T-helper 9 cell (primary cell): ENCODE data around the gene TNK2.
"Not testable (repeated sequence)": the region's sequence is repeated elsewhere in the genome, so short reads cannot be mapped to it uniquely, and the experiment has no call there.

Experiments
- DNase-seq: peaks from one replicate; pipeline ENCODE4 v3.0.0-alpha.2; 2020

Gene TNK2

GRCh38 chr3:195867631-195868335 is 40.6 kb downstream of the TNK2 start:
- no peak for DNase-seq

- DNase-seq: no peak
Measured at GRCh38 chr3:195866686-195867511, 41.5 kb downstream of the TNK2 start.

- no peak for DNase-seq
Measured at GRCh38 chr3:195865752-195866151, 42.6 kb downstream of the TNK2 start.

- DNase-seq: peak; percentile 49
Measured at GRCh38 chr3:195863121-195864061, 45.0 kb downstream of the TNK2 start.

GRCh38 chr3:195862318-195862717 is 46.0 kb downstream of the TNK2 start:
- not testable (repeated sequence) for DNase-seq

GRCh38 chr3:195860456-195860855 is 47.9 kb downstream of the TNK2 start:
- no peak for DNase-seq

- DNase-seq: no peak
Measured at GRCh38 chr3:195859846-195860411, 48.4 kb downstream of the TNK2 start.

GRCh38 chr3:195859061-195859845 is 49.1 kb downstream of the TNK2 start:
- DNase-seq: peak; percentile 72

- no peak for DNase-seq
Measured at GRCh38 chr3:195856410-195857084, 51.8 kb downstream of the TNK2 start.

GRCh38 chr3:195855471-195856409 is 52.6 kb downstream of the TNK2 start:
- no peak for DNase-seq

GRCh38 chr3:195854628-195855294 is 53.6 kb downstream of the TNK2 start:
- no peak for DNase-seq

GRCh38 chr3:195853996-195854395 is 54.4 kb downstream of the TNK2 start:
- DNase-seq: no peak

- no peak for DNase-seq
Measured at GRCh38 chr3:195853036-195853435, 55.3 kb downstream of the TNK2 start.

- peak; percentile 78 for DNase-seq
Measured at GRCh38 chr3:195850857-195851543, 57.4 kb downstream of the TNK2 start.

GRCh38 chr3:195849322-195850074 is 58.9 kb downstream of the TNK2 start:
- DNase-seq: no peak

GRCh38 chr3:195847055-195847950 is 61.0 kb downstream of the TNK2 start:
- DNase-seq: no peak

GRCh38 chr3:195845483-195845882 is 62.9 kb downstream of the TNK2 start:
- DNase-seq: no peak
